Adrenal gland (tissue), 12 donors: Measurements from ENCODE around the gene PHF20. TPM values are rescaled to one million over a fixed set of nuclear protein-coding genes. Genes with fewer than 3 reads are reported as not detected.

Source experiments
- DNase-seq, 7 donors: peaks; one replicate each; pipeline ENCODE4 v3.0.0-alpha.2; 2019 to 2020
- H3K27ac ChIP-seq, 5 donors: fragments of 200-600 bp; sonication (generic) in 4 of 5; 1 replicate in 3 of 5; 2 replicates in 2 of 5; pipeline versions ENCODE4 v1.5.1 to v1.8.0; 2016 to 2020; ENCODE audit warnings: mild to moderate bottlenecking in 1 of 5
- H3K27me3 ChIP-seq: fragments of 200-600 bp; 2 replicates; pipeline ENCODE4 v1.8.0; 2021
- H3K36me3 ChIP-seq, 2 donors: fragments of 200-600 bp; replicated peaks in 1 of 2; 1 replicate in 1 of 2; 2 replicates in 1 of 2; pipeline versions ENCODE4 v1.5.1 to v1.8.0; 2018 to 2022
- H3K4me1 ChIP-seq, 2 donors: fragments of 200-600 bp; replicated peaks in 1 of 2; 1 replicate in 1 of 2; 2 replicates in 1 of 2; pipeline versions ENCODE4 v1.5.1 to v1.8.0; 2018 to 2021
- H3K4me3 ChIP-seq, 4 donors: fragments of 200-600 bp; sonication (generic) in 3 of 4; one replicate each; pipeline ENCODE4 v1.5.1; 2016 to 2018
- H3K9me3 ChIP-seq, 3 donors: fragments of 200-600 bp; sonication (generic) in 1 of 3; replicated peaks in 1 of 3; 1 replicate in 2 of 3; 2 replicates in 1 of 3; pipeline versions ENCODE4 v1.5.1 to v1.8.0; 2016 to 2021
- CTCF ChIP-seq, 6 experiments: fragments of 450-650 bp in 4 of 6; fragments of 200-600 bp in 2 of 6; sonication (generic) in 1 of 6; IDR thresholded peaks; 1 replicate in 5 of 6; 2 replicates in 1 of 6; pipeline versions ENCODE4 v1.5.1 to v1.8.0; 2016 to 2021; ENCODE audit warnings: antibody characterized with exemption in 6 of 6, mild to moderate bottlenecking in 2 of 6, moderate library complexity in 1 of 6
- POLR2A ChIP-seq, 2 donors: fragments of 450-650 bp; IDR thresholded peaks; one replicate each; pipeline ENCODE4 v1.6.1; 2017; ENCODE audit warnings: antibody characterized with exemption in 2 of 2, mild to moderate bottlenecking in 2 of 2, moderate library complexity in 1 of 2
- WGBS, 4 donors: extraction: QIAGEN DNeasy Blood & Tissue Kit in 2 of 4; methylation state at CpG; one replicate each; pipeline versions ENCODE4 v1.1.5 to v1.1.7; 2013 to 2017; 5-methylcytosine and 5-hydroxymethylcytosine counted together
- intact Hi-C, 2 donors: fragments of 100-400 bp; cut with DNase I; formaldehyde crosslinking; loops; one replicate each; pipeline versions ENCODE4 v1.14.1 to v1.15.0; 2022 to 2023
- polyA plus RNA-seq, 3 donors: library from polyadenylated mRNA; stranded (reverse); fragments of 200-250 nt in 2 of 3; fragments of 350-450 nt in 1 of 3; fragmentation: Illumina TruSeq in 1 of 3; extraction: RNeasy Lipid Tissue Mini Kit (QIAGEN cat#74804) in 1 of 3; gene quantifications; one replicate each; pipeline ENCODE4 v1.2.3, GENCODE V29; 2013 to 2014
- total RNA-seq, 9 donors: library from RNA; depleted of rRNA in 4 of 9; stranded (reverse); fragments of >200 nt in 4 of 9; fragments of 120-200 nt in 1 of 9; fragmentation: NEBNext Ultra II Directional in 1 of 9; extraction: Animal tissue kit (Norgen Biotek cat#: 25700) in 1 of 9; gene quantifications; one replicate each; pipeline versions ENCODE4 v1.1.0 to v1.2.4, GENCODE V29; 2013 to 2023
- donor health status: healthy with polysubstance abuse.
- donor health status: Bipolar disorder and iron deficiency.
- donor health status: DM: yes; HTN: yes; CAD: no.
- donor health status: DM: no; HTN: no; CAD: no.
- donor health status: DM: no; HTN: no; CAD: no.
- donor health status: DM: yes; HTN: yes; CAD: no.

PHF20 gene
- total and polyA plus RNA-seq, 12 donors, result 15.0 to 45.1 (median 28.8) TPM

GRCh38 chr20:35866418-35867202 is 94.8 kb downstream of the PHF20 start:
- no peak for DNase-seq
- intact Hi-C loops, result no loop called here
- H3K4me1 ChIP-seq, result peaks cover 7 to 22% of the 10 kb centered on the region in 2 donors
- H3K9me3 ChIP-seq, result no peaks in the 10 kb centered on the region
- TF ChIP-seq CTCF (IDR thresholded peaks at IDR 0.05) (no peak), POLR2A (IDR thresholded peaks at IDR 0.05) (no peak)
- H3K4me3 ChIP-seq, result no peak overlapping the region
- no peaks in the 10 kb centered on the region for H3K27me3 ChIP-seq
- no peaks in the 10 kb centered on the region for H3K36me3 ChIP-seq
- WGBS, 4 donors, result 55 to 79% (median 66%) methylated on average over 1 of the region's 1 CpG
- no peak overlapping the region for H3K27ac ChIP-seq

GRCh38 chr20:35870541-35871258 is 98.9 kb downstream of the PHF20 start:
- H3K9me3 ChIP-seq, result no peaks in the 10 kb centered on the region
- no peaks in the 10 kb centered on the region for H3K36me3 ChIP-seq
- H3K4me1 ChIP-seq, result peaks cover 12 to 27% of the 10 kb centered on the region in 2 donors
- H3K27ac ChIP-seq, result peak overlapping the region in 4 of 5 donors; percentile 44 to 75 (median 68)
- 65 to 79% (median 69%) methylated on average over 7 of the region's 7 CpGs for WGBS, 4 donors
- no peak for DNase-seq
- intact Hi-C loops, result no loop called here
- H3K27me3 ChIP-seq, result no peaks in the 10 kb centered on the region
- TF ChIP-seq POLR2A (IDR thresholded peaks at IDR 0.05), result no peak
- no peak for TF ChIP-seq CTCF (IDR thresholded peaks at IDR 0.05)
- peak overlapping the region in 1 of 4 donors; percentile 29 for H3K4me3 ChIP-seq

- H3K27ac ChIP-seq, result peak overlapping the region in 4 of 5 donors; percentile 44 to 75 (median 68)
- DNase-seq, result peak; percentile 39 to 76 (median 70)
- H3K4me3 ChIP-seq, result peak overlapping the region in 1 of 4 donors; percentile 29
- H3K9me3 ChIP-seq, result no peaks in the 10 kb centered on the region
- no peaks in the 10 kb centered on the region for H3K36me3 ChIP-seq
- TF ChIP-seq POLR2A (IDR thresholded peaks at IDR 0.05), result no peak
- TF ChIP-seq CTCF (IDR thresholded peaks at IDR 0.05), result no peak
- no peaks in the 10 kb centered on the region for H3K27me3 ChIP-seq
- 16 to 32% (median 29%) methylated on average over 5 of the region's 5 CpGs for WGBS, 4 donors
- H3K4me1 ChIP-seq, result peaks cover 12 to 32% of the 10 kb centered on the region in 2 donors
- intact Hi-C loops, result no loop called here
These were observed 99.5 kb downstream of the PHF20 start for GRCh38 chr20:35871259-35871771.

- no peak overlapping the region for H3K4me3 ChIP-seq
- intact Hi-C loops, result no loop called here
- no peaks in the 10 kb centered on the region for H3K27me3 ChIP-seq
- H3K9me3 ChIP-seq, result no peaks in the 10 kb centered on the region
- peaks cover 7 to 20% of the 10 kb centered on the region in 2 donors for H3K4me1 ChIP-seq
- TF ChIP-seq POLR2A (IDR thresholded peaks at IDR 0.05) (no peak), CTCF (IDR thresholded peaks at IDR 0.05) (no peak)
- no peaks in the 10 kb centered on the region for H3K36me3 ChIP-seq
- 69 to 90% (median 82%) methylated on average over 3 of the region's 3 CpGs for WGBS, 4 donors
- no peak for DNase-seq
- H3K27ac ChIP-seq, result peak overlapping the region in 3 of 5 donors; percentile 10 to 62 (median 61)
These were observed 104.2 kb downstream of the PHF20 start for GRCh38 chr20:35876033-35876320.
